BLaER1 treated with 17β-estradiol and CSF1 and Interleukin-3, amounts not matched to agents 10 nM and 100 nM (cell line): ENCODE measurements around the gene ZNF594.
"Not testable (repeated sequence)": the region's sequence is repeated elsewhere in the genome, so short reads cannot be mapped to it uniquely, and the experiment has no call there.

Experiments used
- H3K27ac ChIP-seq, 11 experiments: shearing (Covaris generic); formaldehyde crosslinking; 2 replicates each; pipeline ENCODE4 v1.8.1; 2022
- H3K27me3 ChIP-seq, 11 experiments: shearing (Covaris generic); formaldehyde crosslinking; 2 replicates each; pipeline ENCODE4 v1.8.1; 2022
- H3K36me3 ChIP-seq, 11 experiments: shearing (Covaris generic); formaldehyde crosslinking; 2 replicates each; pipeline ENCODE4 v1.8.1; 2022
- H3K4me1 ChIP-seq, 10 experiments: shearing (Covaris generic); formaldehyde crosslinking; 2 replicates each; pipeline ENCODE4 v1.8.1; 2022
- H3K4me2 ChIP-seq, 11 experiments: shearing (Covaris generic); formaldehyde crosslinking; 2 replicates each; pipeline ENCODE4 v1.8.1; 2022
- H3K4me3 ChIP-seq, 10 experiments: shearing (Covaris generic); formaldehyde crosslinking; 2 replicates each; pipeline ENCODE4 v1.8.1; 2022
- H3K9ac ChIP-seq, 11 experiments: shearing (Covaris generic); formaldehyde crosslinking; 2 replicates each; pipeline ENCODE4 v1.8.1; 2022
- H3K9me3 ChIP-seq, 11 experiments: shearing (Covaris generic); formaldehyde crosslinking; replicated peaks in 1 of 11; 2 replicates each; pipeline ENCODE4 v1.8.1; 2022
- H4K20me1 ChIP-seq, 11 experiments: shearing (Covaris generic); formaldehyde crosslinking; 2 replicates each; pipeline ENCODE4 v1.8.1; 2022
- Cebpa-rat ChIP-seq, 11 experiments: shearing (Covaris generic); IDR thresholded peaks; 2 replicates each; pipeline ENCODE4 v1.8.1; 2022

ZNF594 gene

GRCh38 chr17:5183410-5183793 lies 8.3 kb downstream of the ZNF594 start:
- H4K20me1 ChIP-seq: no peaks in the 10 kb centered on the region
- H3K9ac ChIP-seq: no peak overlapping the region
- H3K27me3 ChIP-seq: no peaks in the 10 kb centered on the region
- peaks cover 99 to 100% (median 100%) of the 10 kb centered on the region in 11 experiments for H3K9me3 ChIP-seq
- TF ChIP-seq Cebpa-rat (IDR thresholded peaks at IDR 0.05): no peak
- H3K27ac ChIP-seq: no peak overlapping the region
- no peaks in the 10 kb centered on the region for H3K4me1 ChIP-seq
- H3K4me2 ChIP-seq: no peak overlapping the region
- H3K4me3 ChIP-seq: peak overlapping the region in 7 of 10 experiments; percentile 5 to 43 (median 15); a peak in 9 of 20 replicates
- H3K36me3 ChIP-seq: peaks cover 63 to 99% (median 83%) of the 10 kb centered on the region in 11 experiments

- no peak overlapping the region for H3K27ac ChIP-seq
- no peaks in the 10 kb centered on the region for H3K27me3 ChIP-seq
- H3K36me3 ChIP-seq: peaks cover 58 to 96% (median 78%) of the 10 kb centered on the region in 11 experiments
- peaks cover 98 to 100% (median 100%) of the 10 kb centered on the region in 11 experiments for H3K9me3 ChIP-seq
- H4K20me1 ChIP-seq: no peaks in the 10 kb centered on the region
- no peak for TF ChIP-seq Cebpa-rat (IDR thresholded peaks at IDR 0.05)
- peak overlapping the region in 8 of 10 experiments; percentile 1 to 43 (median 17); a peak in 8 of 20 replicates for H3K4me3 ChIP-seq
- H3K4me2 ChIP-seq: no peak overlapping the region
- H3K9ac ChIP-seq: no peak overlapping the region
- no peaks in the 10 kb centered on the region for H3K4me1 ChIP-seq
These were observed 8.9 kb downstream of the ZNF594 start for GRCh38 chr17:5182597-5183409.

GRCh38 chr17:5181509-5182305 lies 10.0 kb downstream of the ZNF594 start:
- H3K9me3 ChIP-seq: peaks cover 98 to 100% (median 100%) of the 10 kb centered on the region in 11 experiments
- H3K4me3 ChIP-seq: peak overlapping the region in 6 of 10 experiments; percentile 1 to 50 (median 24); a peak in 8 of 20 replicates
- TF ChIP-seq Cebpa-rat (IDR thresholded peaks at IDR 0.05): no peak
- peaks cover 55 to 96% (median 78%) of the 10 kb centered on the region in 11 experiments for H3K36me3 ChIP-seq
- H3K27me3 ChIP-seq: no peaks in the 10 kb centered on the region
- no peaks in the 10 kb centered on the region for H3K4me1 ChIP-seq
- no peak overlapping the region for H3K9ac ChIP-seq
- no peak overlapping the region for H3K4me2 ChIP-seq
- no peak overlapping the region for H3K27ac ChIP-seq
- H4K20me1 ChIP-seq: no peaks in the 10 kb centered on the region

- Histone ChIP-seq H3K4me3 (peak overlapping the region in 3 of 10 experiments; percentile 21 to 44 (median 26); a peak in 2 of 20 replicates), H3K36me3 (peaks cover 42 to 87% (median 71%) of the 10 kb centered on the region in 11 experiments), H3K4me1 (no peaks in the 10 kb centered on the region), H3K4me2 (no peak overlapping the region), H3K27ac (no peak overlapping the region), H3K27me3 (no peaks in the 10 kb centered on the region), H4K20me1 (no peaks in the 10 kb centered on the region), H3K9ac (no peak overlapping the region), H3K9me3 (peaks cover 91 to 99% (median 93%) of the 10 kb centered on the region in 11 experiments)
- TF ChIP-seq Cebpa-rat (IDR thresholded peaks at IDR 0.05): no peak
These were observed 12.7 kb downstream of the ZNF594 start for GRCh38 chr17:5179003-5179402.

GRCh38 chr17:5175027-5175426 lies 16.6 kb downstream of the ZNF594 start:
- H3K27me3 ChIP-seq, H3K4me2 ChIP-seq, H3K4me1 ChIP-seq, H3K9ac ChIP-seq, H3K27ac ChIP-seq, H4K20me1 ChIP-seq, H3K4me3 ChIP-seq: not testable (repeated sequence)
- Histone ChIP-seq H3K36me3 (peaks cover 27 to 47% (median 41%) of the 10 kb centered on the region in 11 experiments), H3K9me3 (peaks cover 54 to 89% (median 72%) of the 10 kb centered on the region in 11 experiments)

- H3K4me1 ChIP-seq: peaks cover 32 to 46% (median 37%) of the 10 kb centered on the region in 10 experiments
- H3K27ac ChIP-seq: peak overlapping the region; percentile 46 to 76 (median 62); a peak in 19 of 22 replicates
- peak overlapping the region; percentile 58 to 86 (median 75) for H3K4me2 ChIP-seq
- H4K20me1 ChIP-seq, H3K27me3 ChIP-seq, H3K36me3 ChIP-seq: not testable (repeated sequence)
- peak overlapping the region in 6 of 11 experiments; percentile 19 to 53 (median 42); a peak in 7 of 22 replicates for H3K9ac ChIP-seq
- peaks cover 0 to 34% (median 8%) of the 10 kb centered on the region in 11 experiments; a peak in 10 of 22 replicates for H3K9me3 ChIP-seq
- H3K4me3 ChIP-seq: peak overlapping the region in 1 of 10 experiments; percentile 18; a peak in 4 of 20 replicates
These were observed 25.7 kb downstream of the ZNF594 start for GRCh38 chr17:5165791-5166564.

- Histone ChIP-seq H3K4me1 (peaks cover 30 to 44% (median 36%) of the 10 kb centered on the region in 10 experiments), H3K4me3 (no peak overlapping the region), H3K27me3 (no peaks in the 10 kb centered on the region)
These were observed 27.2 kb downstream of the ZNF594 start for GRCh38 chr17:5164436-5164835.

GRCh38 chr17:5161793-5162192 lies 29.9 kb downstream of the ZNF594 start:
- Histone ChIP-seq H3K4me1 (peaks cover 16 to 34% (median 21%) of the 10 kb centered on the region in 10 experiments), H3K4me2 (peak overlapping the region in 6 of 11 experiments; percentile 9 to 56 (median 42); a peak in 9 of 22 replicates), H3K9me3 (peaks cover 0 to 23% (median 3%) of the 10 kb centered on the region in 11 experiments; a peak in 8 of 22 replicates)
- not testable (repeated sequence) for H3K27ac ChIP-seq, H3K27me3 ChIP-seq, H3K9ac ChIP-seq, H3K4me3 ChIP-seq, H4K20me1 ChIP-seq, H3K36me3 ChIP-seq

More at GRCh38 chr17:5164436-5164835, 27.2 kb downstream of the ZNF594 start:
- Histone ChIP-seq H4K20me1 (no peaks in the 10 kb centered on the region), H3K27ac (no peak overlapping the region), H3K4me2 (0 out of 22 replicates have a peak overlapping the region, but pooled peaks of 1 of the 11 experiments have one; percentile 11), H3K9me3 (peaks cover 0 to 32% (median 6%) of the 10 kb centered on the region in 11 experiments; a peak in 9 of 22 replicates), H3K9ac (no peak overlapping the region), H3K36me3 (no peaks in the 10 kb centered on the region)
- TF ChIP-seq Cebpa-rat (IDR thresholded peaks at IDR 0.05): no peak

GRCh38 chr17:5160702-5161101 lies 31.0 kb downstream of the ZNF594 start:
- H3K4me2 ChIP-seq, H3K27ac ChIP-seq, H3K36me3 ChIP-seq, H3K27me3 ChIP-seq, H4K20me1 ChIP-seq, H3K4me3 ChIP-seq, H3K9ac ChIP-seq: not testable (repeated sequence)
- Histone ChIP-seq H3K4me1 (peaks cover 6 to 26% (median 11%) of the 10 kb centered on the region in 10 experiments; a peak in 18 of 20 replicates), H3K9me3 (peaks cover 0 to 23% (median 3%) of the 10 kb centered on the region in 11 experiments; a peak in 8 of 22 replicates)

GRCh38 chr17:5146122-5146521 lies 45.5 kb downstream of the ZNF594 start:
- H3K36me3 ChIP-seq, H3K4me1 ChIP-seq: not testable (repeated sequence)

GRCh38 chr17:5142877-5143276 lies 48.8 kb downstream of the ZNF594 start:
- not testable (repeated sequence) for H3K27me3 ChIP-seq, H3K4me3 ChIP-seq, H3K27ac ChIP-seq, H3K9ac ChIP-seq, H3K9me3 ChIP-seq, H3K4me2 ChIP-seq, H4K20me1 ChIP-seq, H3K4me1 ChIP-seq, H3K36me3 ChIP-seq

More at GRCh38 chr17:5146122-5146521, 45.5 kb downstream of the ZNF594 start:
- H3K4me3 ChIP-seq, H4K20me1 ChIP-seq, H3K27ac ChIP-seq, H3K4me2 ChIP-seq, H3K9me3 ChIP-seq, H3K27me3 ChIP-seq, H3K9ac ChIP-seq: not testable (repeated sequence)
